GM21515 (cell line): ENCODE measurements around the gene RTP4.
"Not testable (repeated sequence)": the region's sequence is repeated elsewhere in the genome, so short reads cannot be mapped to it uniquely, and the experiment has no call there.

Source experiments
- ATAC-seq: cut with Tn5 transposase; IDR thresholded peaks from one replicate; pipeline ENCODE4 v1.9.1; 2021; ENCODE audit not compliant: unreplicated experiment

The RTP4 gene

GRCh38 chr3:187369089-187369447, 883 bp downstream of the RTP4 start:
- ATAC-seq: peak; percentile 39

DNA sequence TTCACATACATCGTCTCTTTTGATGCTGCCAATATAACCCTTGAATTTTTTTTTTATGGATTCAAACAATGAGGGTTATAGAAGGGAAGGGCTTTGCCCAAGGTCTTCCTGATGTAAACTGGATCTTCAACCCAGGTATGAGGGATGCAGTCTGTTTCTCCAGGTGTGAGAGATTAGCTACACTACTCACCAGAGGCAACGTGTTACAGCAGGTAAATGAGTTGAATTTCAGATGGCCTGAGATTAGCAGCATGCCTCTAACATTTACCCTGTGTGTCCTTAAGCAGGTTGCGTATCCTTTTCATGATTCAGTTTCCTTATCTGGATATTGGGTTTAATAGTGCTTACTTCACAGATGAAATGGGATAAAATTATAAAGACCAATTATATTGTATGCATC, 1.9 kb downstream of the RTP4 start:
- ATAC-seq: no peak

DNA sequence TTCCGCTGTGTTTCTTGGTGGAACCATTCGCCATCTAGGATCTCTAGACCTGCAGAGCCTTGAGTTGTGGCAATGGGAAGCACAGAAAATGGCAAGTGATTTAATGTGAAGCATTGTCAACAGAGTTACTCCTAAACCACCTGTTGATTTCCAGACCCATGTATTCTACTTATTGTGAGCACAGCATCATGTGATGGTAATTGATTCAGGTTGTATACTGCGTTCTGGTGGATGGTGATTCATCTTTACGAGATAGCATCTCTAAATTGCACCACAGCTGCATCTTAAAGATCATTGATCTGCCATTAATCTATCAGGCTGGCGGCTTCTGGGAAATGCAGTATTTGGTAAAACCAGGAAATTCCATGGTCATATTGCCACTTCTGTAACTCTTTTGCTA, 7.4 kb downstream of the RTP4 start:
- no peak for ATAC-seq

GRCh38 chr3:187377842-187378241, 9.7 kb downstream of the RTP4 start:
- ATAC-seq: no peak

DNA sequence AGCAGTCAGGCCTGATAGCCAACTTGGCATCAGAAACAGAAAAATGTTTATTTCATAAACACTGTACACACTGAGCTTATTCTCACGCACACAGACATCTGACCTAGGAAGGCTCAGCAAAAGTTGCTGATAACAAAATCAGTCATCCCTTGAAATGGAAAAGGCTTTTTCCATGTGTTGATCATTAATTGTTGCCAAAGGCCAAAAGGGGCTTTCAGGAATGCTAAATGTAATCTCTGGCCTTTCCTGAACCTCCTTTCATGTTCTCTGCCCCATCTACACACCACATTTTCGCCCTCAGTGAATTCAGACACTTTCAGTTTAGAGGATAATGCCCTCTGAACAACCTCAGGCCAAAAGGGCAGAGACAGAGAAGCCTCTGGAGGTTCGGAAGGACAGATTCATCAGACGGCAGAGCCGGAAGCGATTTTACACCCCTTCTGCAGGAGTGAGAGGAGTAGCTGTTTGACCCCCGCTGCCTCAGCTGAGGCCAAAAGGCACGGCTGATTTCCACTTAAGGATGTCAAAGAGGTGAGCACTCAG, 14.5 kb downstream of the RTP4 start:
- ATAC-seq: no peak

GRCh38 chr3:187383246-187383645, 15.1 kb downstream of the RTP4 start:
- no peak for ATAC-seq

DNA sequence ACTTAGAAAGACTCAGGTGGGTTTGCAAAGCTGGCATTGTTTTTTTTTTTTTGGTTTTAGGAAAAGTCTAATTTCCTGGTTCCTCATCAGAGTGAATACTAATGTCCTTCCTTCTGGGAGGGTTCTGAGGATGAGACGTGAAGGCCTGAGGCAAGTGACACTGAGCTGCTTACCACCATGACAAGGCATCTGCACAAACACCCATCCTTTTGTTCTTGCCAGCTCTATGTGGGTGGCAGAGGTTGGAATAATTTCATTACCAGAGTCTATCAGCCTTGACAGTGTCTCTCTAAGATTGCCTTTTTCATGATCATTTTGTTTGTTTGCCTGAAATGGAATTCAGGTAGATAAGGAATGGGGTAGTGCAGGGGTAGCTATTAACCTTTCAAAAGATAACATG, 17.1 kb downstream of the RTP4 start:
- ATAC-seq: no peak

GRCh38 chr3:187396661-187397060, 28.5 kb downstream of the RTP4 start:
- ATAC-seq: no peak

GRCh38 chr3:187398955-187399354, 30.8 kb downstream of the RTP4 start:
- no peak for ATAC-seq

DNA sequence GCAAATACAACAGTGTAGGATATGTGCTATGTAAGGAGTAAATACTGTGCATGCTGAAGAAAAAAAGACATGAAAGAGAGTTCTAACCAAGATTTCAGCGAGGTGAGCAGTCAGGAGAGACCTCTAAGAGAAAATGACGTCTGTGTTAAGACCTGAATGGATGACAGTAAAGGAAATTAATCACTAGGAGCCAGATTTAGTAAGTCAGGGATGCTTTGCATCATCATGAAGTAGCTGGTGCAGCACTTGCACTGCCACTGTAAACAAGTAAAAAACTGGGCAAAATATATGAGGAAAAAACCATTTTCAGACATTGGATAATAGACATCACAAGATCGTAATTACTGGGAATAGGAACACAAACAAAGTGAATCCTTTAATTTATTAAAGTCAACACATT, 32.6 kb downstream of the RTP4 start:
- no peak for ATAC-seq

- ATAC-seq: no peak
Measured at GRCh38 chr3:187401856-187402255, 33.7 kb downstream of the RTP4 start.

- no peak for ATAC-seq
Measured at GRCh38 chr3:187403768-187404288, 35.6 kb downstream of the RTP4 start.

GRCh38 chr3:187406927-187407326, 38.7 kb downstream of the RTP4 start:
- no peak for ATAC-seq

GRCh38 chr3:187411991-187412781, 44.0 kb downstream of the RTP4 start:
- ATAC-seq: not testable (repeated sequence)
